ENCODE data around the gene DLGAP1. TPM values are rescaled to one million over a fixed set of nuclear protein-coding genes. Genes with fewer than 3 reads are reported as not detected.

The DLGAP1 gene
- total and polyA plus RNA-seq, 2 donors, result 2.1 to 7.5 TPM

GRCh38 chr18:3679241-3679640 is 775.9 kb downstream of the DLGAP1 start:
- Histone ChIP-seq H3K27ac (ENCODE audit: low read depth) (no peak overlapping the region), H3K4me1 (ENCODE audit: insufficient read depth) (no peaks in the 10 kb centered on the region), H3K4me3 (ENCODE audit: low read depth, low read length) (no peak overlapping the region), H3K36me3 (ENCODE audit: insufficient read depth) (no peaks in the 10 kb centered on the region)
- DNase-seq (ENCODE audit: extremely low spot score), result no peak
- 92% methylated on average over 5 of the region's 5 CpGs for WGBS

DNA sequence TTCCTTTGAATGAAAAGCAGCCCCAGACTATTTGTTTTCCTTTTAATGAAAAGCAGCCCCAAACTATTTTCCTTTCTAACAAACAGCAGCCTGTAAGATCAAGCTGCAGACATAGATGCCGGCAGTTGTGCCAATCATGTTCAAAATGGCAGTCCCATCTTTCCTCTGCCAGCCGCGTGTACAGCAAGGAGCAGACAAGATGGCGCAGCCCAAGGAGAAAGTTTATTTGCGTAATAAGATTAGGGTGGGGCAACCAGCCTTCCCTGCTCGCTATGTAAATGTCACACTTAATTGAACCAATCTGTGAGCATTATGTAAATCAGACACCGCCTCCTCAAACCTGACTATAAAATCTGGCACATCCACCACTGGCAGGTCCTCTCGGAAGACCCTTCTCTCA is 779.1 kb downstream of the DLGAP1 start:
- 94% methylated on average over 8 of the region's 8 CpGs for WGBS
- H3K4me3 ChIP-seq (ENCODE audit: low read depth, low read length), result no peak overlapping the region

DNA sequence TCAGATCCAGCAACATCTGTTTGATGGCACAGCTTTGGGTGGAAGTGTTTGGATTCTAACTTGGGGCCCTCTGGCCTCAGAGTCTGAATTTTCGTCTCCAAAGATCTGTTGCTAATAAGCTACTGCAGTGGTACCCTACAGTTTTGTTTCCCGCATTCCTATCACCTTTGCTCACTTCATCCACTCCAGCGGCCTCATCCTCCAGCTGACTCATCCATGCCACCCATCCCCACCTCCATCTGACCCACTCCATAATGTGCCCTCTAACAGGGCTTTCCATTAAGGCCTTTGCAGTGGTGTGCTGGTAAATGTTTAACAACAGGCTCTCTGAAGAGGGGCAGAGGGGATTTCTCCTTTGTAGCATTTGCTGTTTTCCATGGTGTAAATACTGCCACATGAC is 779.7 kb downstream of the DLGAP1 start:
- 96% methylated on average over 3 of the region's 3 CpGs for WGBS
- no peak overlapping the region for H3K27ac ChIP-seq (ENCODE audit: low read depth)
- no peaks in the 10 kb centered on the region for H3K36me3 ChIP-seq (ENCODE audit: insufficient read depth)
- no peak for DNase-seq (ENCODE audit: extremely low spot score)
- no peaks in the 10 kb centered on the region for H3K4me1 ChIP-seq (ENCODE audit: insufficient read depth)
- H3K4me3 ChIP-seq (ENCODE audit: low read depth, low read length), result no peak overlapping the region

More for the DNA sequence above, 779.1 kb downstream of the DLGAP1 start:
- Histone ChIP-seq H3K36me3 (ENCODE audit: insufficient read depth) (no peaks in the 10 kb centered on the region), H3K27ac (ENCODE audit: low read depth) (no peak overlapping the region), H3K4me1 (ENCODE audit: insufficient read depth) (no peaks in the 10 kb centered on the region)
- DNase-seq (ENCODE audit: extremely low spot score), result no peak

GRCh38 chr18:3671176-3671575 is 783.9 kb downstream of the DLGAP1 start:
- H3K4me3 ChIP-seq (ENCODE audit: low read depth, low read length), result no peak overlapping the region
- WGBS, result 40% methylated on average over 2 of the region's 2 CpGs
- H3K27ac ChIP-seq (ENCODE audit: low read depth), result no peak overlapping the region
- H3K4me1 ChIP-seq (ENCODE audit: insufficient read depth), result no peaks in the 10 kb centered on the region
- DNase-seq (ENCODE audit: extremely low spot score), result no peak
- H3K36me3 ChIP-seq (ENCODE audit: insufficient read depth), result no peaks in the 10 kb centered on the region

GRCh38 chr18:3669376-3669775 is 785.7 kb downstream of the DLGAP1 start:
- 97% methylated on average over 17 of the region's 17 CpGs for WGBS
- Histone ChIP-seq H3K4me3 (ENCODE audit: low read depth, low read length) (no peak overlapping the region), H3K4me1 (ENCODE audit: insufficient read depth) (no peaks in the 10 kb centered on the region), H3K27ac (ENCODE audit: low read depth) (no peak overlapping the region), H3K36me3 (ENCODE audit: insufficient read depth) (no peaks in the 10 kb centered on the region)
- DNase-seq (ENCODE audit: extremely low spot score), result no peak

DNA sequence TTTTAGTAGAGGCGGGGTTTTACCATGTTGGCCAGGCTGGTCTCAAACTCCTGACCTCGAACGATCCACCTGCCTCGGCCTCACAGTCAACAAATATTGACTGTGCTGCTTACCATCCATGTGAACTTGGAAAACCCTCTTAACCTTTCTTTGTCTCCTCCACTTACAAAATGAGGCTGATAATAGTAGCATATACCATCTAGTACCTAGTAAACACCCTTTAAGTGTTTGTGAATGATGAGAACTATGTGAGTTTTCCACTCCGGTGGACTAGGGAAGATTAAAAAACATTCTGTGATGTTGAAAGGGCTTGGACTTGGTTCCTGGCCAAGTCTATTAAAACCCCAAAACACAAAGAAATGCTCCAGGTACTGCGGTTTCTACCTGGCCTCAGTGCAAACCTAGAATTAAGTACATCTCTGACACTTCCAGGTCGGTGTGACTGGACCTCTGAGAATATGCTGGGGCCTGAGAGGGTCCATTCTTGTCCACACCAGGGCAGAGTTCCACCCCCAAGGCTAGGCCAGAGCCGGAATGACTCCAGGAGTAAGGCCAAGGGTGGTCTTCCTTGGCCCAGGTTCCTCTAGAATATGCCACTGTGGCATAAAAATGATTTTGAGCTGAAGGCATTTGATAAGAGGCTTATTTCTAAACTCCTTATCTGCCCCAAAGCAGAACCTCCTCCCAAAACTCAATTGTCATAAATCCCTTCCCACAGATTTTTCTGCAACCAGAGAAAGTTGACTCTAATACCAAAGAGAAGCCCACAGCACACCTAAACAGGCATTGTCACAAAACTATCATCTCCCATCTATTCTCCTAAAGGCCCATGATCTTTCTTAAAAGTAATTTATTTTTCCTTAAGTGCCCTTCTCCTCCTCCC is 787.6 kb downstream of the DLGAP1 start:
- 77% methylated on average over 8 of the region's 8 CpGs for WGBS
- Histone ChIP-seq H3K36me3 (ENCODE audit: insufficient read depth) (peaks cover 2% of the 10 kb centered on the region), H3K27ac (ENCODE audit: low read depth) (no peak overlapping the region), H3K4me3 (ENCODE audit: low read depth, low read length) (no peak overlapping the region), H3K4me1 (ENCODE audit: insufficient read depth) (no peaks in the 10 kb centered on the region)
- no peak for DNase-seq (ENCODE audit: extremely low spot score)

DNA sequence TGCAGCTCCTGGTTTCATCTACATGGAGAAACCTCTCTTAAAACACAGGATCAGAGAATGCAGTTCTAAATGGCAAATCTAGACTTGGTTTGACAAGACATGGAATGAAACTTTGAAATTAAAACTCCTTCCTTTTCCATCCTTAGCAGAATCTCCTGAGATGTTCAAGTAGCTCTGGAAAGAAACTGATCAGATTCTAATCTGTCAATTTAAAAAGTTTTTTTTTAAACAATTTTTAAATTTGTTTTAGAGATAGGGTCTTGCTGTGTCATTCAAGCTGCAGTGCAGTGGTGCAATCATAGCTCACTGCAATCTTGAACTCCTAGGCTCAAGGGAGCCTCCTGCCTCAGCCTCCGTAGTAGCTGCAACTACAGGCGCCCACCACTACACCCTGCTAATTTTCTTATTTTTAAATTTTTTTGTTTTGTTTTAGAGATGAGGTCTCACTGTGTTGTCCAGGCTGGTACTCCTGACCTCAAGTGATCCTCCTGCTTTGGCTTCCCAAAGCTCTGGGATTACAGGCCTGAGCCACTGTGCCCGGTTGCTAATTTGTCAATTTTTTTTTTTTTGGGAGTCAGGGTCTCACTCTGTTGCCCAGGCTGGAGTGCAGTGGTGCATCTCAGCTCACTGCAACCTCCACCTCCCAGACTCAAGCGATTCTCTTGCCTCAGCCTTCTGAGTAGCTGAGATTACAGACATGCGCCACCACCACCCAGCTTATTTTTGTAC is 788.4 kb downstream of the DLGAP1 start:
- no peak for DNase-seq (ENCODE audit: extremely low spot score)
- Histone ChIP-seq H3K36me3 (ENCODE audit: insufficient read depth) (peaks cover 2% of the 10 kb centered on the region), H3K4me3 (ENCODE audit: low read depth, low read length) (no peak overlapping the region), H3K27ac (ENCODE audit: low read depth) (no peak overlapping the region), H3K4me1 (ENCODE audit: insufficient read depth) (no peaks in the 10 kb centered on the region)
- WGBS, result 96% methylated on average over 5 of the region's 5 CpGs

GRCh38 chr18:3665780-3666525 is 789.2 kb downstream of the DLGAP1 start:
- 10% methylated on average over 20 of the region's 20 CpGs for WGBS
- H3K4me3 ChIP-seq (ENCODE audit: low read depth, low read length), result no peak overlapping the region
- peaks cover 2% of the 10 kb centered on the region for H3K36me3 ChIP-seq (ENCODE audit: insufficient read depth)
- H3K27ac ChIP-seq (ENCODE audit: low read depth), result no peak overlapping the region
- no peaks in the 10 kb centered on the region for H3K4me1 ChIP-seq (ENCODE audit: insufficient read depth)
- DNase-seq (ENCODE audit: extremely low spot score), result peak; percentile 86

GRCh38 chr18:3665204-3665603 is 789.9 kb downstream of the DLGAP1 start:
- Histone ChIP-seq H3K36me3 (ENCODE audit: insufficient read depth) (peaks cover 2% of the 10 kb centered on the region), H3K4me3 (ENCODE audit: low read depth, low read length) (no peak overlapping the region), H3K4me1 (ENCODE audit: insufficient read depth) (no peaks in the 10 kb centered on the region), H3K27ac (ENCODE audit: low read depth) (no peak overlapping the region)
- WGBS, result 94% methylated on average over 3 of the region's 3 CpGs
- no peak for DNase-seq (ENCODE audit: extremely low spot score)

DNA sequence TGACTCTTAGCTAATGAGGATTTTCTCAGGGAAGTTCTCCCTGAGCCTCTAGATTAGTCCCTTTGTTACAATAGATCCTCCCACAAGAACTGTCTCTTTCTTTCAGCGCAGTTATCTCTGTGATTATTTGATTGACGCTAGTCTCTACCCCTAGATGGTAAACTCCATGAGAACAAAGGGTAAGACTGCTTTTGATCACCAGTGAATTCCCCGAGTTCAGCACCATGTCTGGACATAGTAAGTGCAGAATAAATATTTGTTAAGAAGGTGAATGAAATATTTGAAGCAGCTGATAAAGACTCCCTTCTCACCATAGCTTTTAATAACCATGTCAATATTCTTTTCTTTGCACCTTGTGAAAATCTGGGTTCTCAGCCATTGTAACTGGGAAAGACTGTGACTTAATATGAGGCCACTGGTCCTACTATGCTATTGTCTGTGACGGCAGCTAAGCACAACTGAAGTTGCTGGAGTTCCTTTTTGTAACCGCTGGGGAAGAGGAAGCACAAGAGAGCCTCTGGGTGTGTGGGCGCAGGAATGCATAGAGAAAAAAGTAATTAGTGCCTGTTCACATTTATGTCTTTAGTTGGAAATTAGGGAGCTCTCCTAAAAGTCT is 790.4 kb downstream of the DLGAP1 start:
- Histone ChIP-seq H3K4me3 (ENCODE audit: low read depth, low read length) (no peak overlapping the region), H3K4me1 (ENCODE audit: insufficient read depth) (no peaks in the 10 kb centered on the region), H3K36me3 (ENCODE audit: insufficient read depth) (peaks cover 2% of the 10 kb centered on the region), H3K27ac (ENCODE audit: low read depth) (no peak overlapping the region)
- no peak for DNase-seq (ENCODE audit: extremely low spot score)
- WGBS, result 73% methylated on average over 6 of the region's 6 CpGs

GRCh38 chr18:3663870-3664512 is 791.1 kb downstream of the DLGAP1 start:
- H3K4me3 ChIP-seq (ENCODE audit: low read depth, low read length), result no peak overlapping the region
- no peaks in the 10 kb centered on the region for H3K4me1 ChIP-seq (ENCODE audit: insufficient read depth)
- no peak overlapping the region for H3K27ac ChIP-seq (ENCODE audit: low read depth)
- H3K36me3 ChIP-seq (ENCODE audit: insufficient read depth), result peaks cover 2% of the 10 kb centered on the region
- no peak for DNase-seq (ENCODE audit: extremely low spot score)
- 88% methylated on average over 2 of the region's 2 CpGs for WGBS

DNA sequence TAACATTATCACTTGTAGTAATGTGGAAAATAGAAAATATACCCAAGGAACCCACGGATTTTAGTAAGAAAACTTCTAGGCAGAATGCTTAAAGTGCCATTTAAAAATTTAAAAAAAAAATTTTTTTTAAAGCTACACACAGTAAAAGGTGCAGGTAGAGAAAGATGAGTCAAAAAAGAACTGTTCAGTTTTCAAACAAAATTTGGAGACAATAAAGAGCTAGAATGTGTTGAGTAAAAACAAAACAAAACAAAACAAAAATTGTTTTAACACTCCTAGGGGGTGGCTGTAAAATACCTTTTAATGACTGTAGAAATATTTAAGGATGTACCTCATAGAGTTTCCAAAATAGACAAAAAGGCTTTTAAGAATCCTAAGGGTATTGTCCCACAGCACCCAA is 793.1 kb downstream of the DLGAP1 start:
- Histone ChIP-seq H3K4me3 (ENCODE audit: low read depth, low read length) (no peak overlapping the region), H3K36me3 (ENCODE audit: insufficient read depth) (peaks cover 2% of the 10 kb centered on the region), H3K4me1 (ENCODE audit: insufficient read depth) (no peaks in the 10 kb centered on the region), H3K27ac (ENCODE audit: low read depth) (no peak overlapping the region)
- WGBS, result 78% methylated on average over 1 of the region's 1 CpG
- DNase-seq (ENCODE audit: extremely low spot score), result no peak
